GM12878 (cell line): ENCODE data around the gene AREG. TPM values are rescaled to one million over a fixed set of nuclear protein-coding genes. Genes with fewer than 3 reads are reported as not detected.

Experiments used
- ATAC-seq: fragments of 200-7000 bp; cut with Tn5 transposase; 3 replicates; pipeline ENCODE4 v1.9.1; 2020; ENCODE audit warnings: mild to moderate bottlenecking, moderate library complexity
- BruUV-seq: library from RNA; stranded (reverse); fragments of 400-500 nt; replicated peaks from 2 replicates; lab custom pipeline; 2021; lab: Mats Ljungman, UMichigan
- CTCF ChIA-PET: fragments of 300-600 bp; sonication (Branson Sonifier 250); formaldehyde crosslinking; extraction: SDS; loops from one replicate; lab custom pipeline; 2021; ENCODE audit warnings: inconsistent platforms; lab: Yijun Ruan, JAX
- POLR2A ChIA-PET: fragments of 350-600 bp; formaldehyde crosslinking; extraction: SDS; loops from one replicate; lab custom pipeline; 2021; ENCODE audit warnings: inconsistent platforms; lab: Charles Lee
- RAD21 ChIA-PET: fragments of 300-600 bp; sonication (Branson Sonifier 250); formaldehyde crosslinking; loops from one replicate; lab custom pipeline; 2023; ENCODE audit warnings: antibody characterized with exemption; ENCODE audit not compliant: unreplicated experiment; lab: Charles Lee
- SMC1A ChIA-PET: fragments of 300-600 bp; sonication (Branson Sonifier 250); formaldehyde crosslinking; loops from one replicate; lab custom pipeline; 2023; ENCODE audit not compliant: unreplicated experiment, uncharacterized antibody; lab: Charles Lee
- DNase-seq: peaks from one replicate; pipeline ENCODE4 v3.0.0-alpha.2; 2011; ENCODE audit warnings: low read depth, low spot score
- FAIRE-seq: peaks from 3 replicates; lab custom pipeline; 2011; peaks lifted over from hg19 to GRCh38; lab: Jason Lieb, UNC
- H2AFZ ChIP-seq: 2 replicates; pipeline ENCODE4 v1.6.0; 2011; ENCODE audit warnings: low read depth, low read length, control low read depth; ENCODE audit not compliant: control insufficient read depth
- H3K27ac ChIP-seq: 2 replicates; pipeline ENCODE4 v1.5.1; 2011; ENCODE audit warnings: control low read depth; ENCODE audit not compliant: control insufficient read depth, insufficient read depth
- H3K27me3 ChIP-seq, 2 experiments: replicated peaks in 1 of 2; 2 replicates each; pipeline versions ENCODE4 v1.6.0 to v1.6.1; 2011; ENCODE audit warnings: low read length in 1 of 2; ENCODE audit not compliant: control insufficient read depth in 2 of 2, insufficient read depth in 2 of 2
- H3K36me3 ChIP-seq, 2 experiments: 2 replicates each; pipeline ENCODE4 v1.5.1; 2011; ENCODE audit warnings: low read length in 1 of 2; ENCODE audit not compliant: control insufficient read depth in 2 of 2, insufficient read depth in 2 of 2
- H3K4me1 ChIP-seq: 2 replicates; pipeline ENCODE4 v1.6.1; 2011; ENCODE audit warnings: mild to moderate bottlenecking, low read length, moderate library complexity, mixed read lengths; ENCODE audit not compliant: control insufficient read depth, insufficient read depth
- H3K4me2 ChIP-seq: 2 replicates; pipeline ENCODE4 v1.6.0; 2011; ENCODE audit warnings: control low read depth; ENCODE audit not compliant: control insufficient read depth, insufficient read depth
- H3K4me3 ChIP-seq: fragments of 200-600 bp; sonication (generic); 2 replicates; pipeline ENCODE4 v1.5.1; 2016
- H3K79me2 ChIP-seq: 2 replicates; pipeline ENCODE4 v1.6.0; 2011; ENCODE audit warnings: low read length; ENCODE audit not compliant: control insufficient read depth, insufficient read depth
- H3K9ac ChIP-seq: 2 replicates; pipeline ENCODE4 v1.8.0; 2011; ENCODE audit warnings: low read length, control low read depth, mixed read lengths; ENCODE audit not compliant: control insufficient read depth, insufficient read depth
- H3K9me3 ChIP-seq: replicated peaks from 3 replicates; pipeline ENCODE4 v1.5.1; 2011; ENCODE audit warnings: mild to moderate bottlenecking, low read length; ENCODE audit not compliant: control insufficient read depth, insufficient read depth
- H4K20me1 ChIP-seq: 2 replicates; pipeline ENCODE4 v1.6.0; 2011; ENCODE audit not compliant: control insufficient read depth, insufficient read depth
- NR2C2 ChIP-seq: IDR thresholded peaks from 2 replicates; pipeline ENCODE4 v1.6.1; 2011; ENCODE audit warnings: borderline replicate concordance, low read depth; ENCODE audit not compliant: control insufficient read depth, insufficient read length
- WRNIP1 ChIP-seq: IDR thresholded peaks from 2 replicates; pipeline ENCODE4 v1.6.1; 2011; ENCODE audit warnings: low read depth, low read length, improper control_type of control experiment, borderline replicate concordance
- WGBS: methylation state at CpG from one replicate; pipeline ENCODE4 v1.1.6; 2016; ENCODE audit warnings: low lambda C conversion rate; ENCODE audit not compliant: insufficient replicate concordance, insufficient coverage; ENCODE audit errors: missing lambda C conversion rate; 5-methylcytosine and 5-hydroxymethylcytosine counted together
- in situ Hi-C: fragments of 300-500 bp; cut with MboI; formaldehyde crosslinking; loops from 9 replicates; pipeline ENCODE4 v1.14.3; 2018; ENCODE audit warnings: mixed read lengths
- intact Hi-C: fragments of 100-400 bp; cut with micrococcal nuclease; formaldehyde crosslinking; loops from one replicate; pipeline ENCODE4 v1.14.2; 2022; ENCODE audit not compliant: unreplicated experiment
- polyA plus RNA-seq, 11 experiments: library from polyadenylated mRNA; depleted of rRNA in 4 of 11; unstranded in 6 of 11; stranded (reverse) in 5 of 11; fragments of >200 nt; fragmentation: Nextera tagmentation in 4 of 11; fragmentation: Illumina TruSeq in 1 of 11; extraction: Ambion mirVana in 4 of 11; extraction: Trizol in 1 of 11; gene quantifications; 1 replicate in 1 of 11; 2 replicates in 10 of 11; pipeline versions ENCODE4 v1.2.1 to v1.2.3, GENCODE V29; 2011 to 2016; ENCODE audit warnings: inconsistent platforms in 2 of 11, missing spikeins in 2 of 11, low read depth in 1 of 11
- total RNA-seq, 4 experiments: library from RNA; depleted of rRNA in 3 of 4; stranded (reverse); fragments of >200 nt in 3 of 4; fragmentation: Illumina TruSeq in 1 of 4; extraction: Trizol in 1 of 4; gene quantifications; 2 replicates each; pipeline versions ENCODE4 v1.2.1 to v1.2.3, GENCODE V29; 2013 to 2021
- TF ChIP-seq, protein P1 (sequence below): IDR thresholded peaks from 2 replicates; pipeline ENCODE4 v1.6.1; 2011; ENCODE audit warnings: mild to moderate bottlenecking, low read depth, low read length, moderate library complexity; ENCODE audit not compliant: insufficient replicate concordance

AREG gene
- total and polyA plus RNA-seq, 10 of the 15 experiments (the other 5 are each of a cell fraction or from before 2014, with no cell fraction given), result 0.25 to 0.37 TPM; not detected in 8

DNA sequence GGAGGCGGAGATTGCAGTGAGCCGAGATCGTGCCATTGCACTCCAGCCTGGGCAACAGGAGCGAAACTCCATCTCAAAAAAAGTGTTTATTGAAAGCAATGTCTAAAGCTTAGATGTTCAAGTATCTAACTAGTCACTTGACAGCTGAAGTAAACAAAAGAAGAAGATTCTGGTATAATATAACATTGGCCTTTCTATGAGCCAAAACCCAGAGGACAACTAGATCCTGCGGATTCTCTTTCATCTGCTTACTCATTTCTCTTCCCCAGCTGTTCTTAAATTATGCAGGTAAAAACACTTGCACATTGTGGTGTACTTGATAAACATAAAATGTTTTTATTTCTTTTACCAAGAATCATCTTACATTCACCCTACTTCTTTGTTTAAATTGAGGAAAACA, 24.1 kb upstream of the AREG start:
- Histone ChIP-seq H3K27ac (no peak overlapping the region), H4K20me1 (no peaks in the 10 kb centered on the region), H3K27me3 (no peaks in the 10 kb centered on the region), H3K4me2 (no peak overlapping the region), H3K79me2 (no peaks in the 10 kb centered on the region), H3K36me3 (no peaks in the 10 kb centered on the region), H3K4me1 (no peaks in the 10 kb centered on the region), H2AFZ (no peak overlapping the region), H3K9me3 (no peaks in the 10 kb centered on the region), H3K4me3 (no peak overlapping the region), H3K9ac (no peak overlapping the region)
- no TSS peak for BruUV-seq
- DNase-seq (no peak), FAIRE-seq (no peak), ATAC-seq (no peak)
- SMC1A ChIA-PET, result no interaction called here
- POLR2A ChIA-PET, result no interaction called here
- CTCF ChIA-PET, result interaction anchor here (1.0 kb wide), 1 partner anchor 35 kb away, joined by 4 read pairs; no protein-coding TSS in a partner anchor
- 38% methylated on average over 5 of the region's 5 CpGs for WGBS
- RAD21 ChIA-PET, result no interaction called here
- in situ Hi-C loops, result no loop called here
- intact Hi-C loops, result no loop called here
- TF ChIP-seq NR2C2, result no peak
- TF ChIP-seq, protein P1, sequence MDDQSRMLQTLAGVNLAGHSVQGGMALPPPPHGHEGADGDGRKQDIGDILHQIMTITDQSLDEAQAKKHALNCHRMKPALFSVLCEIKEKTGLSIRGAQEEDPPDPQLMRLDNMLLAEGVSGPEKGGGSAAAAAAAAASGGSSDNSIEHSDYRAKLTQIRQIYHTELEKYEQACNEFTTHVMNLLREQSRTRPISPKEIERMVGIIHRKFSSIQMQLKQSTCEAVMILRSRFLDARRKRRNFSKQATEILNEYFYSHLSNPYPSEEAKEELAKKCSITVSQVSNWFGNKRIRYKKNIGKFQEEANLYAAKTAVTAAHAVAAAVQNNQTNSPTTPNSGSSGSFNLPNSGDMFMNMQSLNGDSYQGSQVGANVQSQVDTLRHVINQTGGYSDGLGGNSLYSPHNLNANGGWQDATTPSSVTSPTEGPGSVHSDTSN, result no peak

DNA sequence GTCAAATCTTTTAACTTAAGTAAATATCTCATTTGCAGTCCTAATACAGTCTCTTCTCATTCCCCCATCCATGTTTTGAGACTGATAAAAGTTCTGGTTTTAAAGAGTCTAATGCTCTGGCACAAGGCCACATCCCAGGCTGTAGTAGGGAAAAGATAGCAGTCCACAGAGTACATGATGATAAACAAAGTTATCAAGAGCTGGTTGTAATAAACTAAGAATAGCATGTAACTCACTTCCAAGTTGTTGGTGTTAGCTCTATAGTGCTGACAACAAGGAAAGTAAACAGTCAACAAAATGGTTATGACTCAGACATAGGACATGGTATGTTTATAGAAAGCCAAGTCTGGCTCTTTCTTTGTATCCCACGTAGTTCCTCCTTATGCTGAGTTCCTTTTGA, 21.8 kb upstream of the AREG start:
- TF ChIP-seq WRNIP1, result no peak
- RAD21 ChIA-PET, result no interaction called here
- no peak overlapping the region for H3K4me3 ChIP-seq
- no peaks in the 10 kb centered on the region for H4K20me1 ChIP-seq
- no peaks in the 10 kb centered on the region for H3K36me3 ChIP-seq
- H3K9ac ChIP-seq, result no peak overlapping the region
- no peak for FAIRE-seq
- POLR2A ChIA-PET, result no interaction called here
- WGBS, result 0% methylated on average over 1 of the region's 1 CpG
- CTCF ChIA-PET, result interaction anchor here (1.0 kb wide), 1 partner anchor 47 kb away, joined by 3 read pairs; no protein-coding TSS in a partner anchor
- H3K9me3 ChIP-seq, result no peaks in the 10 kb centered on the region
- no peak for ATAC-seq
- in situ Hi-C loops, result no loop called here
- intact Hi-C loops, result no loop called here
- no peak overlapping the region for H3K4me2 ChIP-seq
- no peaks in the 10 kb centered on the region for H3K79me2 ChIP-seq
- no peak for DNase-seq
- no peaks in the 10 kb centered on the region for H3K4me1 ChIP-seq
- no peak overlapping the region for H2AFZ ChIP-seq
- H3K27me3 ChIP-seq, result no peaks in the 10 kb centered on the region
- no peak overlapping the region for H3K27ac ChIP-seq
- SMC1A ChIA-PET, result no interaction called here
- BruUV-seq, result no TSS peak
